ENCODE data around the gene GPSM1.

DNA sequence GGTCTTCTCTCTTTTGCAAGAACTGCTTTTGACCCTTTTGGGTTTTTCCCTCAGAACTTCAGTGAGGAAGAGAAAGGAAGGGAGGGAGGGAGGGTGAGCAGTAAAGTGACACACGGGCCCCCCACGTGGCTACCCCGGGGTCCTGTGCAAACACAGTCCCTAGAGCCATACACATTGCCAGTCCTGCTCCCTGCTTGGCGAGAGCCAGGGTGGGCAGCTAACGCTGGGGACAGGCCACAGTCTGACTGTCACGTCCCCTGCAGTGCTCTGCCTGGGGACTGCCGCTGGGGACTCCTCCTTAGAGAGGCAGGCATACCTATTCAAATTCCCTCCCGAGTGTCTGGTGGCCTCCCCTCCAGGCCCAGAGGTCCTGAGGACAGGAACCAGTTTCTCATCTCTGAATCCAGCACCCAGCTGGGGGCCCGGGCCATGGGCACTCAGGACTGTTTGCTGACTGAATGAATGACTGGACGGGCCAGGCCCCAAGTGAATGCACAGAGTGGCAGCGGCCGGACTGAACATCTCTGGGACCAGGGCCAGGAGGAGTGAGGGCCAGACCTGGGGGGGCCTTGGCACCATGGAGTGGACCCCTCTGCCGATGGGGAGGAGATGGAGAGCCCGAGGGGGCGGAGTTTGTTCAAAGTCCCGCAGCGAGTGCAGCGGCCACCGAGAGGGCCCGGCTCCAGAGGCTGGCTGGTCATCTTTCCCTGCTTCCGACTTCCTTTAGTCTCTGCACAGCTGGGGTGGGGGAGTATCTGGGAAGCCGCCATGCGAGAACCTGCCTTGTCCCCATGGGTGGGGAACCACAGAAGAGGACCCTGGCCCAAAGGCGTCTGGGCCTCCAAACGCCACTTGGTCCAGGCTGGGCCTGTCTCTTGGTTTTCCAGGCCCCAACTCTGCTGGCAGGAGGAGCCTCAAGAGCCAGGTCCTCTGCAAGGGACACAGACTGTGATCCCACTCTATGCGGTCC, 29.3 kb upstream of the GPSM1 start:
- TF ChIP-seq, protein P1, sequence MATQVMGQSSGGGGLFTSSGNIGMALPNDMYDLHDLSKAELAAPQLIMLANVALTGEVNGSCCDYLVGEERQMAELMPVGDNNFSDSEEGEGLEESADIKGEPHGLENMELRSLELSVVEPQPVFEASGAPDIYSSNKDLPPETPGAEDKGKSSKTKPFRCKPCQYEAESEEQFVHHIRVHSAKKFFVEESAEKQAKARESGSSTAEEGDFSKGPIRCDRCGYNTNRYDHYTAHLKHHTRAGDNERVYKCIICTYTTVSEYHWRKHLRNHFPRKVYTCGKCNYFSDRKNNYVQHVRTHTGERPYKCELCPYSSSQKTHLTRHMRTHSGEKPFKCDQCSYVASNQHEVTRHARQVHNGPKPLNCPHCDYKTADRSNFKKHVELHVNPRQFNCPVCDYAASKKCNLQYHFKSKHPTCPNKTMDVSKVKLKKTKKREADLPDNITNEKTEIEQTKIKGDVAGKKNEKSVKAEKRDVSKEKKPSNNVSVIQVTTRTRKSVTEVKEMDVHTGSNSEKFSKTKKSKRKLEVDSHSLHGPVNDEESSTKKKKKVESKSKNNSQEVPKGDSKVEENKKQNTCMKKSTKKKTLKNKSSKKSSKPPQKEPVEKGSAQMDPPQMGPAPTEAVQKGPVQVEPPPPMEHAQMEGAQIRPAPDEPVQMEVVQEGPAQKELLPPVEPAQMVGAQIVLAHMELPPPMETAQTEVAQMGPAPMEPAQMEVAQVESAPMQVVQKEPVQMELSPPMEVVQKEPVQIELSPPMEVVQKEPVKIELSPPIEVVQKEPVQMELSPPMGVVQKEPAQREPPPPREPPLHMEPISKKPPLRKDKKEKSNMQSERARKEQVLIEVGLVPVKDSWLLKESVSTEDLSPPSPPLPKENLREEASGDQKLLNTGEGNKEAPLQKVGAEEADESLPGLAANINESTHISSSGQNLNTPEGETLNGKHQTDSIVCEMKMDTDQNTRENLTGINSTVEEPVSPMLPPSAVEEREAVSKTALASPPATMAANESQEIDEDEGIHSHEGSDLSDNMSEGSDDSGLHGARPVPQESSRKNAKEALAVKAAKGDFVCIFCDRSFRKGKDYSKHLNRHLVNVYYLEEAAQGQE (IDR thresholded peaks at IDR 0.05; ENCODE audit: low read depth): no peak
- TF ChIP-seq, protein P2, sequence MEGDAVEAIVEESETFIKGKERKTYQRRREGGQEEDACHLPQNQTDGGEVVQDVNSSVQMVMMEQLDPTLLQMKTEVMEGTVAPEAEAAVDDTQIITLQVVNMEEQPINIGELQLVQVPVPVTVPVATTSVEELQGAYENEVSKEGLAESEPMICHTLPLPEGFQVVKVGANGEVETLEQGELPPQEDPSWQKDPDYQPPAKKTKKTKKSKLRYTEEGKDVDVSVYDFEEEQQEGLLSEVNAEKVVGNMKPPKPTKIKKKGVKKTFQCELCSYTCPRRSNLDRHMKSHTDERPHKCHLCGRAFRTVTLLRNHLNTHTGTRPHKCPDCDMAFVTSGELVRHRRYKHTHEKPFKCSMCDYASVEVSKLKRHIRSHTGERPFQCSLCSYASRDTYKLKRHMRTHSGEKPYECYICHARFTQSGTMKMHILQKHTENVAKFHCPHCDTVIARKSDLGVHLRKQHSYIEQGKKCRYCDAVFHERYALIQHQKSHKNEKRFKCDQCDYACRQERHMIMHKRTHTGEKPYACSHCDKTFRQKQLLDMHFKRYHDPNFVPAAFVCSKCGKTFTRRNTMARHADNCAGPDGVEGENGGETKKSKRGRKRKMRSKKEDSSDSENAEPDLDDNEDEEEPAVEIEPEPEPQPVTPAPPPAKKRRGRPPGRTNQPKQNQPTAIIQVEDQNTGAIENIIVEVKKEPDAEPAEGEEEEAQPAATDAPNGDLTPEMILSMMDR (IDR thresholded peaks at IDR 0.05 in 2 of 3, conservative IDR thresholded peaks at IDR 0.05 in 1 of 3; ENCODE audit: borderline replicate concordance in 1 of 3, insufficient read depth in 1 of 3, low read depth in 2 of 3, low read length in 2 of 3): no peak
- TF ChIP-seq CEBPB (IDR thresholded peaks at IDR 0.05; ENCODE audit: low read depth) (no peak), ZNF274 (IDR thresholded peaks at IDR 0.05; ENCODE audit: low read depth, low read length) (no peak), POLR2AphosphoS5 (IDR thresholded peaks at IDR 0.05; ENCODE audit: low read depth, low read length) (no peak), ZFX (IDR thresholded peaks at IDR 0.05) (no peak), EZH2 (IDR thresholded peaks at IDR 0.05) (no peak), FOSL1 (IDR thresholded peaks at IDR 0.05; ENCODE audit: low read depth) (no peak), POLR2A (IDR thresholded peaks at IDR 0.05; ENCODE audit: borderline replicate concordance, extremely low read depth, insufficient read depth, insufficient read length) (no peak), RAD21 (IDR thresholded peaks at IDR 0.05; ENCODE audit: low read depth) (no peak), JUND (IDR thresholded peaks at IDR 0.05) (no peak)

Data from HCT116 (cell line).